ENCODE data around the gene ASTN2.

Gene ASTN2

DNA sequence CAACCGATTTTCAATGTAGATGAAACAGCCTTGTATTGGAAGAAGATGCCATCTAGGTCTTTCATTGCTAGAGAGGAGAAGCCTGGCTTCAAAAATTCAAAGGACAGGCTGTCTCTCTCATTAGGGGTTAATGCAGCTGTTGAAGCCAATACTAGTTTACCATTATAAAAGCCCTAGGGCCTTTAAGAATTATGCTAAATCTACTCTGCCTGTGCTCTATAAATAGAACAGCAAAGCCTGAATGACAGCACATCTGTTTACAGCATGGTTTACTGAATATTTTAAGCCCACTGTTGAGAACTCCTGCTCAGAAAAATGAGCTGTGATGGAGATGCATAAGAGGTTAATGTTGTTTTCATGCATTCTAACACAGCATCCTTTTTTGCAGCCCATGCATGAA, 539.3 kb downstream of the ASTN2 start:
- H3K9me3 ChIP-seq (ENCODE audit: low read length) = no peaks in the 10 kb centered on the region; the same call in 1 of the 2 replicates

DNA sequence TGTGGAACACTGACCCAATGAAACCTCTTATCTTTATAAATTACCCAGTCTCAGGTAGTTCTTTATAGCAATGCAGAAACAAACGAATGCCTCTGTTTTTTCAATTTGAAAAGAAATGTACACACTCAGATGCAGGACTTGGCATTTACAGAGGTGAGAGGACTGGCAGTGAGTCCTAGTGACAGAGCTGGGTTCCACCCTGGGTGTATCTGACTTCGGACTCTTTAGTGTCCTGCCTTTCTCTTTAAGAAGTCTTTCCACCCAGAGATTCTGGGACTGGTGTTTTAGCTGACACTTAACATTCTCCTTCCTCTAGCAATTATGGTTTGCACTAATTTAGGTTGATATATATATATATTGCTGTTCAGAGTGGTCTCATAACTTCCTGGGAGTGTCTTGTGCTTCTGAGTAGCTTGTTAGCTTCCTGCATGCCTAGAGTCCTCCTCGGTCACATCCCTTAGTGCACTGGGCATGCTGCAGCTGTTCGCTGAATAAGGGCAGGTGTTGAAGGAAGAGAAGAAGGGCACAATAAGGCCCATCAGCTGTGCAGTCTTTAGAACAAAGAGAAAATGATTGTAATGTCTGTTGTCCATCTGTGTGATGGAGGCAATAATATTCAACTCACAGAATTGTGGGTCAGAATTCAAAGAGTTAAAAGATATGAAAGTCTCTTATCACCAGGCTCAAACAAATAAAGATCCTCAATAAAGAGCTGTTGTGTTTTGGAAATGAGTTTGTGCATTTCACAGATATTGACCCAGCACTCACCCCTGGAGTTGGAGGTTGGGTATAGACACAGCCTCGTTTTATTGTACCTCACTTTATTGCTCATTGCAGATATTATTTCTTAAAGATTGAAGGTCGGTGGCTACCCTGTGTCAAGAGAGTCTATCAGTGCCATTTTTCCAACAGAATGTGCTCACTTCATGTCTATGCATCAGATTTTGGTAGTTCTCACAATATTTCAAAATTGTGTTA, 540.6 kb downstream of the ASTN2 start:
- H3K9ac ChIP-seq (ENCODE audit: low read length) = no peak overlapping the region

More for the DNA sequence above, 539.3 kb downstream of the ASTN2 start:
- no peak overlapping the region for H3K4me2 ChIP-seq (ENCODE audit: low read length)
- no peaks in the 10 kb centered on the region for H3K4me1 ChIP-seq (ENCODE audit: insufficient read depth, low read length, severe bottlenecking)
- H3K27ac ChIP-seq (ENCODE audit: low read depth, low read length, poor library complexity, severe bottlenecking) = no peak overlapping the region
- no peaks in the 10 kb centered on the region for H3K27me3 ChIP-seq (ENCODE audit: insufficient read depth, low read length)
- no peaks in the 10 kb centered on the region for H3K36me3 ChIP-seq (ENCODE audit: insufficient read depth, low read length)
- H3K4me3 ChIP-seq (ENCODE audit: low read depth, low read length, poor library complexity, severe bottlenecking) = no peak overlapping the region
- no peak overlapping the region for H3K9ac ChIP-seq (ENCODE audit: low read length)
- TF ChIP-seq EZH2 (IDR thresholded peaks at IDR 0.05; ENCODE audit: borderline replicate concordance, low read length) = no peak
- H3K9me2 ChIP-seq (ENCODE audit: low read depth, low read length) = no peaks in the 10 kb centered on the region
- no peaks in the 10 kb centered on the region for H4K20me1 ChIP-seq (ENCODE audit: insufficient read depth, low read length)
- no peaks in the 10 kb centered on the region for H3F3A ChIP-seq (ENCODE audit: insufficient read depth, low read length)
- no peak overlapping the region for H2AFZ ChIP-seq (ENCODE audit: low read length)
- H3K79me2 ChIP-seq (ENCODE audit: insufficient read depth, low read length) = no peaks in the 10 kb centered on the region

DNA sequence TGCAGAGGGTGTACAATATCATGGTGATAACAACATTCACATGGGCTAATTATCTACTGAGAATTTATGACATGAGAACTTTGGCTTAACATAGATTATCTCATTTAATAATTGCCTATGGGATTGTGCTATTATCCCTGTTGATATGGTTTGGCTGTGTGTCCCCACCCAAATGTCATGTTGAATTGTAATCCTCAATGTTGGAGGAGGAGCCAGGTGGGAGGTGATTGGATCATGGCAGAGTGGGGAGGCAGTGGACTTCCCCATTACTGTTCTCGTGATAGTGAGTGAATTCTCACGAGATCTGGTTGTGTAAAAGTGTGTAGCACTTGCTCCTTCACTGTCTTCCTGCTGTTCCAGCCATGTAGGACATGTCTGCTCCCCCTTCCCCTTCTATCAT, 541.4 kb downstream of the ASTN2 start:
- Histone ChIP-seq H3K79me2 (ENCODE audit: insufficient read depth, low read length) (no peaks in the 10 kb centered on the region), H3K9ac (ENCODE audit: low read length) (no peak overlapping the region), H3K4me3 (ENCODE audit: low read depth, low read length, poor library complexity, severe bottlenecking) (no peak overlapping the region), H2AFZ (ENCODE audit: low read length) (no peak overlapping the region), H3F3A (ENCODE audit: insufficient read depth, low read length) (no peaks in the 10 kb centered on the region), H3K9me2 (ENCODE audit: low read depth, low read length) (no peaks in the 10 kb centered on the region), H4K20me1 (ENCODE audit: insufficient read depth, low read length) (no peaks in the 10 kb centered on the region), H3K9me3 (ENCODE audit: low read length) (no peaks in the 10 kb centered on the region; the same call in 1 of the 2 replicates), H3K4me2 (ENCODE audit: low read length) (no peak overlapping the region), H3K4me1 (ENCODE audit: insufficient read depth, low read length, severe bottlenecking) (no peaks in the 10 kb centered on the region), H3K36me3 (ENCODE audit: insufficient read depth, low read length) (no peaks in the 10 kb centered on the region), H3K27ac (ENCODE audit: low read depth, low read length, poor library complexity, severe bottlenecking) (no peak overlapping the region), H3K27me3 (ENCODE audit: insufficient read depth, low read length) (no peaks in the 10 kb centered on the region)
- TF ChIP-seq, protein P1, sequence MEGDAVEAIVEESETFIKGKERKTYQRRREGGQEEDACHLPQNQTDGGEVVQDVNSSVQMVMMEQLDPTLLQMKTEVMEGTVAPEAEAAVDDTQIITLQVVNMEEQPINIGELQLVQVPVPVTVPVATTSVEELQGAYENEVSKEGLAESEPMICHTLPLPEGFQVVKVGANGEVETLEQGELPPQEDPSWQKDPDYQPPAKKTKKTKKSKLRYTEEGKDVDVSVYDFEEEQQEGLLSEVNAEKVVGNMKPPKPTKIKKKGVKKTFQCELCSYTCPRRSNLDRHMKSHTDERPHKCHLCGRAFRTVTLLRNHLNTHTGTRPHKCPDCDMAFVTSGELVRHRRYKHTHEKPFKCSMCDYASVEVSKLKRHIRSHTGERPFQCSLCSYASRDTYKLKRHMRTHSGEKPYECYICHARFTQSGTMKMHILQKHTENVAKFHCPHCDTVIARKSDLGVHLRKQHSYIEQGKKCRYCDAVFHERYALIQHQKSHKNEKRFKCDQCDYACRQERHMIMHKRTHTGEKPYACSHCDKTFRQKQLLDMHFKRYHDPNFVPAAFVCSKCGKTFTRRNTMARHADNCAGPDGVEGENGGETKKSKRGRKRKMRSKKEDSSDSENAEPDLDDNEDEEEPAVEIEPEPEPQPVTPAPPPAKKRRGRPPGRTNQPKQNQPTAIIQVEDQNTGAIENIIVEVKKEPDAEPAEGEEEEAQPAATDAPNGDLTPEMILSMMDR (IDR thresholded peaks at IDR 0.05; ENCODE audit: low read length) = no peak
- no peak for TF ChIP-seq EZH2 (IDR thresholded peaks at IDR 0.05; ENCODE audit: borderline replicate concordance, low read length)

More for the DNA sequence above, 540.6 kb downstream of the ASTN2 start:
- no peaks in the 10 kb centered on the region for H4K20me1 ChIP-seq (ENCODE audit: insufficient read depth, low read length)
- H3K27me3 ChIP-seq (ENCODE audit: insufficient read depth, low read length) = no peaks in the 10 kb centered on the region
- H3K9me3 ChIP-seq (ENCODE audit: low read length) = no peaks in the 10 kb centered on the region; the same call in 1 of the 2 replicates
- H3K4me2 ChIP-seq (ENCODE audit: low read length) = no peak overlapping the region
- H3K4me1 ChIP-seq (ENCODE audit: insufficient read depth, low read length, severe bottlenecking) = no peaks in the 10 kb centered on the region
- no peaks in the 10 kb centered on the region for H3K9me2 ChIP-seq (ENCODE audit: low read depth, low read length)
- no peaks in the 10 kb centered on the region for H3F3A ChIP-seq (ENCODE audit: insufficient read depth, low read length)
- H3K4me3 ChIP-seq (ENCODE audit: low read depth, low read length, poor library complexity, severe bottlenecking) = no peak overlapping the region
- TF ChIP-seq, protein P1 (IDR thresholded peaks at IDR 0.05; ENCODE audit: low read length) = no peak
- TF ChIP-seq EZH2 (IDR thresholded peaks at IDR 0.05; ENCODE audit: borderline replicate concordance, low read length) = no peak
- H3K27ac ChIP-seq (ENCODE audit: low read depth, low read length, poor library complexity, severe bottlenecking) = no peak overlapping the region
- no peaks in the 10 kb centered on the region for H3K36me3 ChIP-seq (ENCODE audit: insufficient read depth, low read length)
- H2AFZ ChIP-seq (ENCODE audit: low read length) = no peak overlapping the region
- no peaks in the 10 kb centered on the region for H3K79me2 ChIP-seq (ENCODE audit: insufficient read depth, low read length)

Data from OCI-LY1 (cell line).